ENCODE results near the gene ACCSL. TPM values are rescaled to one million over a fixed set of nuclear protein-coding genes. Genes with fewer than 3 reads are reported as not detected.

Gene ACCSL
- polyA plus RNA-seq, 1 of the 3 experiments (the other 2 are of a cell fraction) = not detected

DNA sequence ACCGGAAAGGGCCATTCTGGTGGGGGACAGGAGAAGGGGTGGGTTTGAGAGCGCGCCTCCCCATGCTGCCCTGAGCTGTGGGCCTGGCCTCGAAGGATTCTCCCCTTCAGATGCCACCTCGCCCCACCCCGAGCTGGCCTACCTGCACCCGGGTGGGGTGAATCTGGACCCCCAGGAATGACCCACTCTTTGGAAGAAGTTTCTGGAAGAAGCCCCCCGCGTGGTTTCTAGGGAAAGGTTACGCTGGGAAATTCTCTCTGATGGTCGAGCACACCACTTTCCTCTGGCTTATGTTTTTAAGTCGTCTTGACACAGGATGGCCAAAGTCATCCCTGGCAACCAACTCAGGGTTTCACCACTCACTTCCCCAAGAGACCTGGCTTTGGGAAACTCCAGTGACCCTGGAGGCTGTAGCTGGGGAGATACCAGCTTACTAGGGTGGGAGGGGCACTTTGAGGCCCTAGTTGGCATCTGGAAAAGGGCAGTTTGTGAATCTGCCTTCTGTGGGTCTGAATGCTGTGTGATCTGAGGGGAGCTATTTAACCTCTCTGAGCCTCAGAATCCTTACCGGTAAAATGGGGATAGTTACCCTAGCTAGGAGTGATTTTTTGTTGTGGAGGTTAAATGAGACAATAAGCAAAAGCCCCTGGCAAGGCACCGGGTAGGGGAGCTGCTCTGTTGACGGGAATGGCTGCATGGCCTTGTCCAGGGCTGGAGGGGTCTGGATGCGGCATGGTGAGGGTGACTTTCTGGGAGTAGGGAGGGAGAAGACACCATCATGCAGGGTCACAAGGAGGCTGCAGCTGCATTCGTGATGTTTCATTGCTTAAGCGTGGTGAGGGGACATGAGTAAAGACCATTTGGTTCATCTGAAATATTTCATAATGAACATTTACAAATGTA lies 45.3 kb upstream of the ACCSL start:
- WGBS (ENCODE audit: low lambda C conversion rate) = 77% methylated on average over 9 of the region's 18 CpGs
- Histone ChIP-seq H3K9ac (no peak overlapping the region), H3K36me3 (replicated peaks in 1 of 2; ENCODE audit: control insufficient read depth in 1 of 2, insufficient read depth in 2 of 2, low read length in 1 of 2) (no peaks in the 10 kb centered on the region), H3K4me3 (ENCODE audit: low read depth in 2 of 2, low read length in 1 of 2) (no peak overlapping the region), H3K27me3 (ENCODE audit: insufficient read depth) (no peaks in the 10 kb centered on the region), H3K4me2 (no peak overlapping the region), H3K9me2 (no peaks in the 10 kb centered on the region), H4K20me1 (ENCODE audit: insufficient read depth) (no peaks in the 10 kb centered on the region), H3F3A (replicated peaks; ENCODE audit: insufficient read depth) (no peaks in the 10 kb centered on the region), H3K27ac (ENCODE audit: low read depth in 2 of 2, low read length in 1 of 2) (no peak overlapping the region), H3K9me3 (no peaks in the 10 kb centered on the region), H2AFZ (ENCODE audit: low read depth) (no peak overlapping the region), H3K4me1 (ENCODE audit: control insufficient read depth in 1 of 2, insufficient read depth in 2 of 2, low read depth in 1 of 2, low read length in 1 of 2) (peaks cover 0 to 21% of the 10 kb centered on the region in 2 experiments; a peak in 1 of 4 replicates), H3K79me2 (ENCODE audit: insufficient read depth) (no peaks in the 10 kb centered on the region)
- DNase-seq = no peak
- ChIA-PET CTCF (interaction anchor here (0.7 to 1.9 kb wide), 6 partner anchors 13 to 112 kb away, joined by 3 to 14 read pairs (median 6); no protein-coding TSS in a partner anchor), POLR2A (interaction anchor here (2.1 kb wide), 1 partner anchor 55 kb away, joined by 7 read pairs; no protein-coding TSS in a partner anchor)
- TF ChIP-seq EP300 (IDR thresholded peaks at IDR 0.05; ENCODE audit: borderline replicate concordance in 1 of 2, low read depth in 1 of 2, low read length in 1 of 2) (no peak), ELF1 (IDR thresholded peaks at IDR 0.05) (no peak), ZBTB33 (IDR thresholded peaks at IDR 0.05; ENCODE audit: borderline replicate concordance, low read depth) (no peak), SMC3 (IDR thresholded peaks at IDR 0.05; ENCODE audit: low read depth, low read length) (no peak), USF2 (IDR thresholded peaks at IDR 0.05; ENCODE audit: borderline replicate concordance, low read depth, low read length) (no peak), RFX5 (IDR thresholded peaks at IDR 0.05; ENCODE audit: low read length) (no peak)
- TF ChIP-seq, protein P1, sequence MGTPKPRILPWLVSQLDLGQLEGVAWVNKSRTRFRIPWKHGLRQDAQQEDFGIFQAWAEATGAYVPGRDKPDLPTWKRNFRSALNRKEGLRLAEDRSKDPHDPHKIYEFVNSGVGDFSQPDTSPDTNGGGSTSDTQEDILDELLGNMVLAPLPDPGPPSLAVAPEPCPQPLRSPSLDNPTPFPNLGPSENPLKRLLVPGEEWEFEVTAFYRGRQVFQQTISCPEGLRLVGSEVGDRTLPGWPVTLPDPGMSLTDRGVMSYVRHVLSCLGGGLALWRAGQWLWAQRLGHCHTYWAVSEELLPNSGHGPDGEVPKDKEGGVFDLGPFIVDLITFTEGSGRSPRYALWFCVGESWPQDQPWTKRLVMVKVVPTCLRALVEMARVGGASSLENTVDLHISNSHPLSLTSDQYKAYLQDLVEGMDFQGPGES (IDR thresholded peaks at IDR 0.05; ENCODE audit: low read depth, low read length) = no peak
- TF ChIP-seq, protein P2, sequence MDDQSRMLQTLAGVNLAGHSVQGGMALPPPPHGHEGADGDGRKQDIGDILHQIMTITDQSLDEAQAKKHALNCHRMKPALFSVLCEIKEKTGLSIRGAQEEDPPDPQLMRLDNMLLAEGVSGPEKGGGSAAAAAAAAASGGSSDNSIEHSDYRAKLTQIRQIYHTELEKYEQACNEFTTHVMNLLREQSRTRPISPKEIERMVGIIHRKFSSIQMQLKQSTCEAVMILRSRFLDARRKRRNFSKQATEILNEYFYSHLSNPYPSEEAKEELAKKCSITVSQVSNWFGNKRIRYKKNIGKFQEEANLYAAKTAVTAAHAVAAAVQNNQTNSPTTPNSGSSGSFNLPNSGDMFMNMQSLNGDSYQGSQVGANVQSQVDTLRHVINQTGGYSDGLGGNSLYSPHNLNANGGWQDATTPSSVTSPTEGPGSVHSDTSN (IDR thresholded peaks at IDR 0.05) = no peak
